NK-92 treated with Interleukin-12 subunit alpha and Interleukin-12 subunit beta, amount 100 ng/mL, for 24 hours (cell line): ENCODE data around the gene HSDL1.
A peak's percentile ranks its signal among the peaks of the same experiment; 100 is the strongest.

Source experiments
- DNase-seq: peaks from one replicate; lab custom pipeline; 2025; lab: John Stamatoyannopoulos, UW

Gene HSDL1

GRCh38 chr16:84144859-84145639, at the start of gene HSDL1, which contains the start of gene DNAAF1:
TSS of gene HSDL1 (minus strand) at chr16:84145177. CDS start at chr16:84131321, 13,856 bp downstream.
TSS of gene DNAAF1 (plus strand) at chr16:84145308. CDS start at chr16:84145441, 133 bp downstream.
- DNase-seq = peak; percentile 68

- DNase-seq = no peak
Measured at GRCh38 chr16:84194018-84194417, 49.0 kb upstream of the HSDL1 start.

GRCh38 chr16:84193480-84193879, 48.5 kb upstream of the HSDL1 start:
- no peak for DNase-seq

GRCh38 chr16:84191466-84191865, 46.5 kb upstream of the HSDL1 start:
- no peak for DNase-seq

GRCh38 chr16:84190731-84191388, 45.9 kb upstream of the HSDL1 start, which contains the start of gene ADAD2:
TSS of gene ADAD2 (plus strand) at chr16:84191157. CDS start at chr16:84191231, 74 bp downstream.
- DNase-seq = no peak

- DNase-seq = peak; percentile 73
Measured at GRCh38 chr16:84186685-84187437, 41.9 kb upstream of the HSDL1 start, which contains the start of gene TAF1C. TSS of gene TAF1C (minus strand) at chr16:84187057. CDS start at chr16:84184988, 2,069 bp downstream.

GRCh38 chr16:84184775-84185174, 39.8 kb upstream of the HSDL1 start:
- no peak for DNase-seq

GRCh38 chr16:84183911-84184591, 39.1 kb upstream of the HSDL1 start:
- no peak for DNase-seq

GRCh38 chr16:84183572-84183875, 38.5 kb upstream of the HSDL1 start:
- DNase-seq = no peak

- DNase-seq = no peak
Measured at GRCh38 chr16:84182680-84183571, 37.9 kb upstream of the HSDL1 start.

- DNase-seq = no peak
Measured at GRCh38 chr16:84182104-84182503, 37.1 kb upstream of the HSDL1 start.

- DNase-seq = no peak
Measured at GRCh38 chr16:84181144-84181915, 36.4 kb upstream of the HSDL1 start.

GRCh38 chr16:84180519-84181140, 35.7 kb upstream of the HSDL1 start:
- no peak for DNase-seq

GRCh38 chr16:84179612-84180320, 34.8 kb upstream of the HSDL1 start:
- DNase-seq = no peak

- no peak for DNase-seq
Measured at GRCh38 chr16:84178892-84179611, 34.1 kb upstream of the HSDL1 start.

GRCh38 chr16:84178146-84178765, 33.3 kb upstream of the HSDL1 start:
- no peak for DNase-seq

- DNase-seq = no peak
Measured at GRCh38 chr16:84177741-84178073, 32.7 kb upstream of the HSDL1 start.
